H9 (cell line): Measurements from ENCODE around the gene SUPT20H. TPM values are rescaled to one million over a fixed set of nuclear protein-coding genes. Genes with fewer than 3 reads are reported as not detected.

Source experiments
- DNase-seq: peaks from one replicate; pipeline ENCODE4 v3.0.0-alpha.2; 2017
- H2AFZ ChIP-seq: one replicate; pipeline ENCODE4 v1.6.1; 2013; ENCODE audit warnings: mild to moderate bottlenecking, low read length, control low read depth, moderate library complexity
- H2AK5ac ChIP-seq: 2 replicates; pipeline ENCODE4 v1.6.1; 2013; ENCODE audit warnings: low read length, control low read depth, mixed read lengths; ENCODE audit not compliant: insufficient read length
- H2BK120ac ChIP-seq: one replicate; pipeline ENCODE4 v1.6.1; 2013; ENCODE audit warnings: low read depth, mild to moderate bottlenecking, low read length, control low read depth, inconsistent platforms; ENCODE audit not compliant: poor library complexity, severe bottlenecking
- H2BK12ac ChIP-seq: 2 replicates; pipeline ENCODE4 v1.6.1; 2013; ENCODE audit warnings: low read length, control low read depth, mixed read lengths, low read depth; ENCODE audit not compliant: insufficient read length
- H2BK15ac ChIP-seq: 2 replicates; pipeline ENCODE4 v1.6.1; 2013; ENCODE audit warnings: low read depth, low read length, control low read depth
- H2BK20ac ChIP-seq: one replicate; pipeline ENCODE4 v1.6.1; 2013; ENCODE audit warnings: low read depth, mild to moderate bottlenecking, low read length, control low read depth, inconsistent platforms; ENCODE audit not compliant: poor library complexity, severe bottlenecking
- H2BK5ac ChIP-seq: 2 replicates; pipeline ENCODE4 v1.6.1; 2013; ENCODE audit warnings: low read length, control low read depth, mixed read lengths; ENCODE audit not compliant: insufficient read length
- H3K14ac ChIP-seq: 2 replicates; pipeline ENCODE4 v1.6.1; 2013; ENCODE audit warnings: low read length, control low read depth; ENCODE audit not compliant: insufficient read depth
- H3K18ac ChIP-seq: 2 replicates; pipeline ENCODE4 v1.6.1; 2013; ENCODE audit warnings: low read depth, mild to moderate bottlenecking, mixed read lengths, low read length, control low read depth; ENCODE audit not compliant: insufficient read length
- H3K23ac ChIP-seq: 2 replicates; pipeline ENCODE4 v1.6.1; 2013; ENCODE audit warnings: low read length, control low read depth, mixed read lengths, low read depth; ENCODE audit not compliant: insufficient read length
- H3K23me2 ChIP-seq: 2 replicates; pipeline ENCODE4 v1.6.1; 2013; ENCODE audit warnings: low read depth, mild to moderate bottlenecking, mixed read lengths, low read length, control low read depth; ENCODE audit not compliant: insufficient read length, poor library complexity, severe bottlenecking
- H3K27ac ChIP-seq: 2 replicates; pipeline ENCODE4 v1.5.1; 2013; ENCODE audit warnings: low read length, control low read depth, mixed read lengths, low read depth; ENCODE audit not compliant: insufficient read length
- H3K27me3 ChIP-seq: 2 replicates; pipeline ENCODE4 v1.6.1; 2013; ENCODE audit warnings: low read length, control low read depth, inconsistent platforms; ENCODE audit not compliant: insufficient read depth
- H3K4ac ChIP-seq: 2 replicates; pipeline ENCODE4 v1.6.1; 2013; ENCODE audit warnings: low read depth, mild to moderate bottlenecking, control low read depth, inconsistent platforms, low read length, moderate library complexity
- H3K4me1 ChIP-seq: 2 replicates; pipeline ENCODE4 v1.6.1; 2013; ENCODE audit warnings: low read length, control low read depth, inconsistent platforms; ENCODE audit not compliant: insufficient read depth
- H3K4me2 ChIP-seq: 2 replicates; pipeline ENCODE4 v1.6.1; 2013; ENCODE audit warnings: low read length, control low read depth, mixed read lengths; ENCODE audit not compliant: insufficient read length, insufficient read depth
- H3K56ac ChIP-seq: 2 replicates; pipeline ENCODE4 v1.6.1; 2013; ENCODE audit warnings: low read depth, mild to moderate bottlenecking, mixed read lengths, low read length, control low read depth; ENCODE audit not compliant: insufficient read length
- H3K79me1 ChIP-seq: 2 replicates; pipeline ENCODE4 v1.6.1; 2013; ENCODE audit warnings: low read depth, mild to moderate bottlenecking, moderate library complexity, low read length, control low read depth, inconsistent platforms; ENCODE audit not compliant: insufficient read depth, poor library complexity, severe bottlenecking
- H3K79me2 ChIP-seq: 2 replicates; pipeline ENCODE4 v1.6.1; 2013; ENCODE audit warnings: low read length, control low read depth, inconsistent platforms; ENCODE audit not compliant: insufficient read depth
- H3K9ac ChIP-seq: 2 replicates; pipeline ENCODE4 v1.6.1; 2013; ENCODE audit warnings: low read length, control low read depth, mixed read lengths; ENCODE audit not compliant: insufficient read length; ENCODE audit errors: extremely low read depth
- H3K9me3 ChIP-seq: one replicate; pipeline ENCODE4 v1.6.1; 2013; ENCODE audit warnings: low read depth, low read length, inconsistent platforms; ENCODE audit not compliant: control insufficient read depth
- H3T11ph ChIP-seq: one replicate; pipeline ENCODE4 v1.6.1; 2013; ENCODE audit warnings: mild to moderate bottlenecking, low read length, control low read depth, inconsistent platforms
- H4K20me1 ChIP-seq: one replicate; pipeline ENCODE4 v1.6.1; 2013; ENCODE audit not compliant: control insufficient read depth, insufficient read length, insufficient read depth
- H4K5ac ChIP-seq: 2 replicates; pipeline ENCODE4 v1.6.1; 2013; ENCODE audit warnings: low read depth, mild to moderate bottlenecking, mixed read lengths, low read length, control low read depth; ENCODE audit not compliant: insufficient read length
- H4K8ac ChIP-seq: replicated peaks from 2 replicates; pipeline ENCODE4 v1.6.1; 2013; ENCODE audit warnings: low read length, control low read depth, mixed read lengths, low read depth; ENCODE audit not compliant: insufficient read length
- H4K91ac ChIP-seq: 2 replicates; pipeline ENCODE4 v1.6.1; 2013; ENCODE audit warnings: low read depth, mild to moderate bottlenecking, moderate library complexity, mixed read lengths, low read length, control low read depth; ENCODE audit not compliant: insufficient read length
- H3K27ac Mint-ChIP-seq, 3 experiments: 2 replicates in 2 of 3; 3 replicates in 1 of 3; pipeline ENCODE4 v1.8.0; 2020 to 2021; ENCODE audit warnings: mixed read lengths in 3 of 3, mild to moderate bottlenecking in 1 of 3, moderate library complexity in 1 of 3
- H3K27me3 Mint-ChIP-seq: 2 replicates; pipeline ENCODE4 v1.8.0; 2021; ENCODE audit warnings: low read depth, mild to moderate bottlenecking, moderate library complexity, mixed read lengths
- H3K36me3 Mint-ChIP-seq, 3 experiments: 2 replicates in 2 of 3; 3 replicates in 1 of 3; pipeline ENCODE4 v1.8.0; 2020 to 2021; ENCODE audit warnings: low read depth in 3 of 3, mixed read lengths in 3 of 3; ENCODE audit not compliant: insufficient read depth in 1 of 3
- H3K4me1 Mint-ChIP-seq, 2 experiments: 2 replicates each; pipeline ENCODE4 v1.8.0; 2020; ENCODE audit warnings: mixed read lengths in 2 of 2
- H3K4me3 Mint-ChIP-seq, 2 experiments: 2 replicates in 1 of 2; 3 replicates in 1 of 2; pipeline ENCODE4 v1.8.0; 2020 to 2021; ENCODE audit warnings: mild to moderate bottlenecking in 2 of 2, mixed read lengths in 2 of 2, moderate library complexity in 1 of 2
- H3K9me3 Mint-ChIP-seq, 2 experiments: 2 replicates in 1 of 2; 3 replicates in 1 of 2; pipeline ENCODE4 v1.8.0; 2020; ENCODE audit warnings: mild to moderate bottlenecking in 2 of 2, mixed read lengths in 2 of 2, moderate library complexity in 1 of 2
- WGBS: extraction: QIAGEN DNeasy Blood & Tissue Kit; methylation state at CpG from one replicate; pipeline ENCODE4 v1.1.7; 2013; ENCODE audit warnings: missing lambda C conversion rate, low lambda C conversion rate, mixed read lengths; ENCODE audit not compliant: insufficient read length; ENCODE audit errors: extremely low coverage; 5-methylcytosine and 5-hydroxymethylcytosine counted together
- total RNA-seq: library from RNA; stranded (reverse); gene quantifications from 2 replicates; pipeline ENCODE4 v1.2.1, GENCODE V29; 2021
- TF ChIP-seq, protein P1 (sequence below): fragments of 200-600 bp; sonication (generic); conservative IDR thresholded peaks from 3 replicates; pipeline ENCODE4 v1.8.0; 2021; ENCODE audit warnings: antibody characterized with exemption, mild to moderate bottlenecking

The SUPT20H gene
- total RNA-seq, 1 experiment from 2014 or later, result 59.5 TPM

DNA sequence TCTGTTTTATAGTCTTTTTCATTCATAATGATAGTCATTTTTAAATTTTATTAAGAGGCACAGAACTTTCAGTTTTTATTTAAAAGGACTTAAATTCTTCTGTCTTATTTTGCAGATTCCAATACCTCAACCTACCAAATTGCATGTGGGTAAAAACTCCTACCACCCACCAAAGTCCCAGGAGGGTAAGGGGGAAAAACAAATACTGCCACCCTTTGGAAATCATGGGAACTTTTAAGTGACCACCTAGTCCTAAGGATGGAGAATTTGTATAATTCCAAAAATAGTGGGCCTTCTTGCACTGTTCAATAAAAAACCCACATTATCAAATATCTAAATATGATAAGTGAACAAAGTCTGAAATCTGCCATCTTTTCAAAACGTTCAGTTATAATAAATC lies 9.7 kb downstream of the SUPT20H start:
- Histone ChIP-seq H3K4ac (no peak overlapping the region), H3K14ac (no peak overlapping the region), H2BK15ac (no peak overlapping the region), H2AFZ (no peak overlapping the region), H2BK5ac (no peak overlapping the region), H2BK20ac (no peak overlapping the region), H3K23ac (no peak overlapping the region), H3K9ac (no peak overlapping the region), H2AK5ac (no peak overlapping the region), H3K18ac (no peak overlapping the region), H2BK12ac (no peak overlapping the region), H3K4me2 (no peak overlapping the region), H3K56ac (no peak overlapping the region), H4K8ac (no peak overlapping the region), H3K27me3 (no peaks in the 10 kb centered on the region), H4K20me1 (no peaks in the 10 kb centered on the region), H2BK120ac (no peak overlapping the region), H3T11ph (no peak overlapping the region), H3K9me3 (no peaks in the 10 kb centered on the region), H3K79me1 (peaks cover 3% of the 10 kb centered on the region), H3K23me2 (no peaks in the 10 kb centered on the region), H4K91ac (no peak overlapping the region), H3K79me2 (peaks cover 4% of the 10 kb centered on the region; the same call in 1 of the 2 replicates), H3K27ac (no peak overlapping the region), H3K4me1 (no peaks in the 10 kb centered on the region), H4K5ac (no peak overlapping the region)
- Mint-ChIP-seq H3K4me3 (no peak overlapping the region), H3K27ac (no peak overlapping the region), H3K27me3 (no peaks in the 10 kb centered on the region), H3K9me3 (peaks cover 2 to 3% of the 10 kb centered on the region in 2 experiments; a peak in 2 of 5 replicates), H3K4me1 (peaks cover 7 to 9% of the 10 kb centered on the region in 2 experiments; a peak in 2 of 4 replicates), H3K36me3 (peaks cover 13 to 28% (median 16%) of the 10 kb centered on the region in 3 experiments)
- DNase-seq, result no peak
- TF ChIP-seq, protein P1, sequence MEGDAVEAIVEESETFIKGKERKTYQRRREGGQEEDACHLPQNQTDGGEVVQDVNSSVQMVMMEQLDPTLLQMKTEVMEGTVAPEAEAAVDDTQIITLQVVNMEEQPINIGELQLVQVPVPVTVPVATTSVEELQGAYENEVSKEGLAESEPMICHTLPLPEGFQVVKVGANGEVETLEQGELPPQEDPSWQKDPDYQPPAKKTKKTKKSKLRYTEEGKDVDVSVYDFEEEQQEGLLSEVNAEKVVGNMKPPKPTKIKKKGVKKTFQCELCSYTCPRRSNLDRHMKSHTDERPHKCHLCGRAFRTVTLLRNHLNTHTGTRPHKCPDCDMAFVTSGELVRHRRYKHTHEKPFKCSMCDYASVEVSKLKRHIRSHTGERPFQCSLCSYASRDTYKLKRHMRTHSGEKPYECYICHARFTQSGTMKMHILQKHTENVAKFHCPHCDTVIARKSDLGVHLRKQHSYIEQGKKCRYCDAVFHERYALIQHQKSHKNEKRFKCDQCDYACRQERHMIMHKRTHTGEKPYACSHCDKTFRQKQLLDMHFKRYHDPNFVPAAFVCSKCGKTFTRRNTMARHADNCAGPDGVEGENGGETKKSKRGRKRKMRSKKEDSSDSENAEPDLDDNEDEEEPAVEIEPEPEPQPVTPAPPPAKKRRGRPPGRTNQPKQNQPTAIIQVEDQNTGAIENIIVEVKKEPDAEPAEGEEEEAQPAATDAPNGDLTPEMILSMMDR, result peak; percentile 60
- WGBS, result no CpG with 5 or more reads among the region's 1 CpG
